K562 (cell line): Measurements from ENCODE around the gene NFKBIA. TPM values are rescaled to one million over a fixed set of nuclear protein-coding genes. Genes with fewer than 3 reads are reported as not detected.

Source experiments
- ATAC-seq: fragments of 200-7000 bp; cut with Tn5 transposase; 3 replicates; pipeline ENCODE4 v1.9.1; 2020; ENCODE audit warnings: moderate library complexity
- BruUV-seq: library from RNA; stranded (reverse); fragments of 400-500 nt; replicated peaks from 2 replicates; lab custom pipeline; 2021; lab: Mats Ljungman, UMichigan
- CTCF ChIA-PET: fragments of 300-600 bp; formaldehyde crosslinking; extraction: SDS; loops from one replicate; lab custom pipeline; 2021; ENCODE audit warnings: low intra/inter-chr PET ratio; lab: Yijun Ruan, JAX
- POLR2A ChIA-PET: fragments of 300-600, 350-650 bp; sonication (Branson Sonifier 250); formaldehyde crosslinking; extraction: SDS; loops from one replicate; lab custom pipeline; 2021; ENCODE audit warnings: antibody characterized with exemption, inconsistent platforms; lab: Yijun Ruan, JAX
- DNase-seq, 4 experiments: peaks; one replicate each; pipeline versions ENCODE4 v3.0.0 to v3.0.0-alpha.2; 2011 to 2018; ENCODE audit warnings: low spot score in 3 of 4, mixed read lengths in 3 of 4; ENCODE audit errors: extremely low read depth in 1 of 4
- FAIRE-seq: peaks from 2 replicates; lab custom pipeline; 2011; peaks lifted over from hg19 to GRCh38; lab: Jason Lieb, UNC
- H2AFZ ChIP-seq: 2 replicates; pipeline ENCODE4 v1.6.0; 2011; ENCODE audit warnings: low read depth, low read length, control low read depth, inconsistent platforms
- H3K27ac ChIP-seq: fragments of 200-600 bp; 3 replicates; pipeline ENCODE4 v1.8.0; 2011; ENCODE audit warnings: low read depth, mild to moderate bottlenecking, control low read depth, inconsistent platforms, low read length, moderate library complexity, mixed read lengths; ENCODE audit errors: extremely low read depth
- H3K27me3 ChIP-seq, 2 experiments: fragments of 300-600 bp in 1 of 2; 2 replicates in 1 of 2; 3 replicates in 1 of 2; pipeline versions ENCODE4 v1.6.0 to v1.8.0; 2011; ENCODE audit warnings: inconsistent platforms in 2 of 2, low read length in 2 of 2, mild to moderate bottlenecking in 1 of 2, mixed read lengths in 1 of 2, moderate library complexity in 1 of 2; ENCODE audit not compliant: control insufficient read depth in 2 of 2, insufficient read depth in 2 of 2
- H3K36me3 ChIP-seq: fragments of 300-600 bp; 3 replicates; pipeline ENCODE4 v1.8.0; 2011; ENCODE audit warnings: mild to moderate bottlenecking, low read length, inconsistent platforms; ENCODE audit not compliant: control insufficient read depth, insufficient read depth
- H3K4me1 ChIP-seq, 2 experiments: fragments of 200-600 bp in 1 of 2; replicated peaks in 1 of 2; 2 replicates in 1 of 2; 3 replicates in 1 of 2; pipeline versions ENCODE4 v1.5.1 to v1.8.0; 2011; ENCODE audit warnings: inconsistent platforms in 2 of 2, low read length in 2 of 2, mild to moderate bottlenecking in 1 of 2, mixed read lengths in 1 of 2, moderate library complexity in 1 of 2; ENCODE audit not compliant: control insufficient read depth in 2 of 2, insufficient read depth in 2 of 2
- H3K4me2 ChIP-seq: 2 replicates; pipeline ENCODE4 v1.6.1; 2011; ENCODE audit warnings: low read length, control low read depth, inconsistent platforms, mixed read lengths; ENCODE audit not compliant: insufficient read depth
- H3K4me3 ChIP-seq: fragments of 200-600 bp; sonication (generic), shearing (Covaris generic); 2 replicates; pipeline ENCODE4 v1.5.1; 2016; ENCODE audit warnings: control low read depth, inconsistent platforms
- H3K79me2 ChIP-seq: fragments of 200-600 bp; 3 replicates; pipeline ENCODE4 v1.8.0; 2011; ENCODE audit warnings: low read length, inconsistent platforms; ENCODE audit not compliant: control insufficient read depth, insufficient read depth
- H3K9ac ChIP-seq, 2 experiments: 2 replicates each; pipeline versions ENCODE4 v1.6.0 to v1.6.1; 2011; ENCODE audit warnings: low read depth in 2 of 2, low read length in 2 of 2, control low read depth in 1 of 2, inconsistent platforms in 1 of 2, mild to moderate bottlenecking in 1 of 2, mixed read lengths in 1 of 2; ENCODE audit not compliant: insufficient read depth in 1 of 2
- H3K9me1 ChIP-seq: one replicate; pipeline ENCODE4 v1.6.0; 2011; ENCODE audit warnings: inconsistent platforms, mild to moderate bottlenecking, low read length, moderate library complexity; ENCODE audit not compliant: control insufficient read depth, insufficient read depth
- H3K9me3 ChIP-seq: replicated peaks from 2 replicates; pipeline ENCODE4 v1.5.1; 2011; ENCODE audit warnings: low read depth, low read length, inconsistent platforms; ENCODE audit not compliant: control insufficient read depth, insufficient read depth
- H4K20me1 ChIP-seq: replicated peaks from 2 replicates; pipeline ENCODE4 v1.6.1; 2011; ENCODE audit warnings: low read length, inconsistent platforms, mixed read lengths; ENCODE audit not compliant: control insufficient read depth, insufficient read depth
- CBX3 ChIP-seq, 2 experiments: IDR thresholded peaks; 1 replicate in 1 of 2; 2 replicates in 1 of 2; pipeline ENCODE4 v1.6.1; 2012; ENCODE audit warnings: inconsistent platforms in 2 of 2, low read length in 2 of 2, borderline replicate concordance in 1 of 2, control low read depth in 1 of 2
- CBX5 ChIP-seq: IDR thresholded peaks from 2 replicates; pipeline ENCODE4 v1.6.1; 2014; ENCODE audit warnings: low read depth, borderline replicate concordance
- DDX20 ChIP-seq: fragments of 450-650 bp; IDR thresholded peaks from 2 replicates; pipeline ENCODE4 v1.6.1; 2016; ENCODE audit warnings: missing genetic modification characterization, low read depth, mild to moderate bottlenecking, missing compliant biosample characterization, moderate library complexity
- TRIM28 ChIP-seq: fragments of 450-650 bp; IDR thresholded peaks from 2 replicates; pipeline ENCODE4 v1.6.1; 2017
- WGBS: fragments of 100-300 bp; shearing (Covaris generic); methylation state at CpG from one replicate; pipeline ENCODE4 v1.1.6; 2016; ENCODE audit warnings: low coverage, mixed read lengths; ENCODE audit not compliant: insufficient coverage; ENCODE audit errors: missing lambda C conversion rate; 5-methylcytosine and 5-hydroxymethylcytosine counted together
- in situ Hi-C: fragments of 300-500 bp; cut with MboI; formaldehyde crosslinking; loops from 4 replicates; pipeline ENCODE4 v1.15.0; 2018; ENCODE audit warnings: inconsistent platforms, mixed read lengths
- intact Hi-C: fragments of 100-400 bp; cut with micrococcal nuclease; formaldehyde crosslinking; loops from 2 replicates; pipeline ENCODE4 v1.14.2; 2022
- polyA plus RNA-seq, 8 experiments: library from polyadenylated mRNA; depleted of rRNA in 4 of 8; stranded (reverse) in 5 of 8; unstranded in 3 of 8; fragments of >200 nt; fragmentation: Nextera tagmentation in 2 of 8; fragmentation: Illumina TruSeq in 1 of 8; extraction: Ambion mirVana in 2 of 8; extraction: Trizol in 1 of 8; gene quantifications; 2 replicates each; pipeline versions ENCODE4 v1.2.1 to v1.2.3, GENCODE V29; 2011 to 2014; ENCODE audit warnings: inconsistent platforms in 1 of 8, missing spikeins in 1 of 8
- total RNA-seq, 7 experiments: library from RNA; depleted of rRNA in 6 of 7; stranded (reverse); fragments of >200 nt in 6 of 7; fragmentation: Illumina TruSeq in 2 of 7; extraction: Trizol in 2 of 7; gene quantifications; 2 replicates each; pipeline versions ENCODE4 v1.2.1 to v1.2.3, GENCODE V29; 2011 to 2021; ENCODE audit warnings: low replicate concordance in 1 of 7
- TF ChIP-seq, protein P1 (sequence below): fragments of 450-650 bp; IDR thresholded peaks from 2 replicates; pipeline ENCODE4 v1.6.1; 2018; ENCODE audit warnings: mild to moderate bottlenecking, low read depth; ENCODE audit not compliant: partially characterized antibody

NFKBIA gene
- total and polyA plus RNA-seq, 9 of the 15 experiments (the other 6 are each of a cell fraction or from before 2014, with no cell fraction given) = 6.9 to 31.8 (median 18.2) TPM

DNA sequence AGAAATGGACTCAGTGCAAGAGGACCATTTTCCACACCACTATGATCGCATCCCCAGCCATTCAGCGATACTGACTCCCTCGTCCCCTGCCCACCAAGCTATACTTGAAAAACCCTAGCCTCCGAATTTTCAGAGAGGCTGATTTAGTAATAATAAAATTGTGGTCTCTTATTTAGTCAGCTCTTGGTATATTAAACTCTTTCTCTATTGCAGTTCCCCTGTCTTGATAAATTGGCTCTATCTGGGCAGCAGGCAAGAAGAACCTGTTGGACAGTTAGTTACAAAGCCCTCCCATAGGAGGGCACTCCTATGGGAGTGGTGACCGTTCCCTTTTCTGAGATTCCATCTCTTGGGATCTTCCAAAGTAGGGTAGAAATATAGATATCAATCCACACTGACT is 33.6 kb downstream of the NFKBIA start:
- Histone ChIP-seq H3K9me1 (no peaks in the 10 kb centered on the region), H3K79me2 (no peaks in the 10 kb centered on the region; the same call in 2 of the 3 replicates), H3K4me2 (no peak overlapping the region), H3K4me1 (peaks cover 39% of the 10 kb centered on the region in 2 experiments), H3K9ac (no peak overlapping the region), H3K4me3 (no peak overlapping the region), H2AFZ (no peak overlapping the region), H3K9me3 (0 out of 2 replicates have a peak, but pooled peaks cover 2% of the 10 kb centered on the region), H3K36me3 (no peaks in the 10 kb centered on the region), H3K27ac (no peak overlapping the region), H3K27me3 (no peaks in the 10 kb centered on the region; a peak in 1 of 5 replicates), H4K20me1 (no peaks in the 10 kb centered on the region)
- intact Hi-C loops = no loop called here
- TF ChIP-seq TRIM28 (peak; percentile 51; the same call in 1 of the 2 replicates), DDX20 (no peak), CBX5 (0 out of 2 replicates have a peak, but pooled peaks have one; percentile 52), CBX3 (IDR thresholded peaks at IDR 0.05; ENCODE audit: borderline replicate concordance in 1 of 2, low read length in 2 of 2) (0 out of 3 replicates have a peak, but pooled peaks of 1 of the 2 experiments have one; percentile 29)
- TF ChIP-seq, protein P1, sequence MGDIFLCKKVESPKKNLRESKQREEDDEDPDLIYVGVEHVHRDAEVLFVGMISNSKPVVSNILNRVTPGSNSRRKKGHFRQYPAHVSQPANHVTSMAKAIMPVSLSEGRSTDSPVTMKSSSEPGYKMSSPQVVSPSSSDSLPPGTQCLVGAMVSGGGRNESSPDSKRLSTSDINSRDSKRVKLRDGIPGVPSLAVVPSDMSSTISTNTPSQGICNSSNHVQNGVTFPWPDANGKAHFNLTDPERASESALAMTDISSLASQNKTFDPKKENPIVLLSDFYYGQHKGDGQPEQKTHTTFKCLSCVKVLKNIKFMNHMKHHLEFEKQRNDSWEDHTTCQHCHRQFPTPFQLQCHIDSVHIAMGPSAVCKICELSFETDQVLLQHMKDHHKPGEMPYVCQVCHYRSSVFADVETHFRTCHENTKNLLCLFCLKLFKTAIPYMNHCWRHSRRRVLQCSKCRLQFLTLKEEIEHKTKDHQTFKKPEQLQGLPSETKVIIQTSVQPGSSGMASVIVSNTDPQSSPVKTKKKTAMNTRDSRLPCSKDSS = peak; percentile 74
- WGBS = 72% methylated on average over 4 of the region's 5 CpGs
- ATAC-seq = no peak
- FAIRE-seq = no peak
- DNase-seq = no peak
- in situ Hi-C loops = no loop called here
- POLR2A ChIA-PET = no interaction called here
- CTCF ChIA-PET = no interaction called here
- BruUV-seq = no TSS peak
